GM18870 (cell line): ENCODE measurements around the gene C4BPA.

ENCODE experiments used
- ATAC-seq: cut with Tn5 transposase; IDR thresholded peaks from one replicate; pipeline ENCODE4 v1.9.1; 2021; ENCODE audit warnings: moderate library complexity; ENCODE audit not compliant: unreplicated experiment

C4BPA gene

GRCh38 chr1:207103892-207104373 is at the start of gene C4BPA:
Gene C4BPA, plus strand, starts transcription at chr1:207104233. Its CDS starts 8,793 bp downstream, at chr1:207113026.
- no peak for ATAC-seq

- ATAC-seq = no peak
Measured at GRCh38 chr1:207054491-207054890, 49.5 kb upstream of the C4BPA start.

- no peak for ATAC-seq
Measured at GRCh38 chr1:207055386-207056001, 48.5 kb upstream of the C4BPA start.

- no peak for ATAC-seq
Measured at GRCh38 chr1:207056673-207057072, 47.4 kb upstream of the C4BPA start.

GRCh38 chr1:207058252-207058651 is 45.8 kb upstream of the C4BPA start:
- ATAC-seq = no peak

- no peak for ATAC-seq
Measured at GRCh38 chr1:207058878-207059867, 44.9 kb upstream of the C4BPA start.

GRCh38 chr1:207059881-207060280 is 44.2 kb upstream of the C4BPA start:
- no peak for ATAC-seq

GRCh38 chr1:207060596-207060995 is 43.4 kb upstream of the C4BPA start:
- no peak for ATAC-seq

- no peak for ATAC-seq
Measured at GRCh38 chr1:207062058-207062457, 42.0 kb upstream of the C4BPA start.

GRCh38 chr1:207063014-207063413 is 41.0 kb upstream of the C4BPA start:
- ATAC-seq = no peak

GRCh38 chr1:207064561-207064960 is 39.5 kb upstream of the C4BPA start:
- no peak for ATAC-seq

- ATAC-seq = no peak
Measured at GRCh38 chr1:207067185-207067584, 36.8 kb upstream of the C4BPA start.

- no peak for ATAC-seq
Measured at GRCh38 chr1:207067665-207068064, 36.4 kb upstream of the C4BPA start.

- no peak for ATAC-seq
Measured at GRCh38 chr1:207069061-207069460, 35.0 kb upstream of the C4BPA start.

GRCh38 chr1:207069858-207070506 is 34.1 kb upstream of the C4BPA start:
- no peak for ATAC-seq

GRCh38 chr1:207070811-207071210 is 33.2 kb upstream of the C4BPA start:
- ATAC-seq = no peak

GRCh38 chr1:207071426-207071825 is 32.6 kb upstream of the C4BPA start:
- ATAC-seq = no peak

GRCh38 chr1:207072233-207072632 is 31.8 kb upstream of the C4BPA start:
- no peak for ATAC-seq

GRCh38 chr1:207073906-207074820 is 29.9 kb upstream of the C4BPA start:
- no peak for ATAC-seq

GRCh38 chr1:207076181-207076955 is 27.7 kb upstream of the C4BPA start:
- no peak for ATAC-seq
